SK-N-SH (cell line): Measurements from ENCODE around the gene ZNF609.

Experiments used
- GABPA ChIP-seq: IDR thresholded peaks from 2 replicates; pipeline ENCODE4 v1.4.0; 2012; ENCODE audit warnings: low read depth, mild to moderate bottlenecking
- NRF1 ChIP-seq: IDR thresholded peaks from 2 replicates; pipeline ENCODE4 v1.6.1; 2012; ENCODE audit warnings: low read depth, mild to moderate bottlenecking, low read length
- TF ChIP-seq, protein P1 (sequence below): fragments of 150-350 bp; IDR thresholded peaks from 2 replicates; pipeline ENCODE4 v1.6.1; 2016; ENCODE audit warnings: mild to moderate bottlenecking, low read depth, low read length

- TF ChIP-seq GABPA, result no peak
- no peak for TF ChIP-seq NRF1
- TF ChIP-seq, protein P1, sequence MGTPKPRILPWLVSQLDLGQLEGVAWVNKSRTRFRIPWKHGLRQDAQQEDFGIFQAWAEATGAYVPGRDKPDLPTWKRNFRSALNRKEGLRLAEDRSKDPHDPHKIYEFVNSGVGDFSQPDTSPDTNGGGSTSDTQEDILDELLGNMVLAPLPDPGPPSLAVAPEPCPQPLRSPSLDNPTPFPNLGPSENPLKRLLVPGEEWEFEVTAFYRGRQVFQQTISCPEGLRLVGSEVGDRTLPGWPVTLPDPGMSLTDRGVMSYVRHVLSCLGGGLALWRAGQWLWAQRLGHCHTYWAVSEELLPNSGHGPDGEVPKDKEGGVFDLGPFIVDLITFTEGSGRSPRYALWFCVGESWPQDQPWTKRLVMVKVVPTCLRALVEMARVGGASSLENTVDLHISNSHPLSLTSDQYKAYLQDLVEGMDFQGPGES, result no peak
Observed at GRCh38 chr15:64586259-64586870, 126.0 kb downstream of the ZNF609 start.
